GM10248 (cell line): ENCODE measurements around the gene EIF1B.

Experiments used
- CTCF ChIA-PET: fragments of 300-600 bp; sonication (Branson Sonifier 250); formaldehyde crosslinking; extraction: SDS; loops from one replicate; lab custom pipeline; 2021; ENCODE audit warnings: antibody characterized with exemption; lab: Yijun Ruan, JAX
- POLR2A ChIA-PET: fragments of 350-650 bp; sonication (Branson Sonifier 250); formaldehyde crosslinking; extraction: SDS; loops from one replicate; lab custom pipeline; 2020; ENCODE audit warnings: antibody characterized with exemption; lab: Yijun Ruan, JAX
- DNase-seq: peaks from one replicate; pipeline ENCODE4 v3.0.0; 2012; ENCODE audit errors: extremely low spot score
- TF ChIP-seq, protein P1 (sequence below): IDR thresholded peaks from 2 replicates; pipeline ENCODE4 v1.5.1; 2012; ENCODE audit warnings: mild to moderate bottlenecking, low read depth; ENCODE audit errors: extremely low read depth, missing control alignments, control extremely low read depth

The EIF1B gene

DNA sequence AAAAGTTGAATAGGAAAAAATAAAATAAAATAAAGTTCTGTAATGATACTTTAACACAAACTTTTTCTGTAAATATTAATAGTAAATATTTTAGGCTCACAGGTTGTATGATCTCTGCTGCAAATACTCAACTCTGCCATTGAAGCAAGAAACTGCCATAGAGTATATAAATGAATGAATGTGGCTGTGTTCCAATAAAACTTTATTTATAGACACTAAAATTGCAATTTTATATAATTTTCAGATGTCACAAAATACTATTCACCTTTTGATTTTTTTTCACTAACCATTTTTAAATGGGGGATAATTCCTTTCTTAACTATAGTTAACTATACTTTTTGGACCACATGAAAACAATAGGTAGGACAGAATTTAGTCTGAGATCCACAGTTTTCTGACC is 16.0 kb downstream of the EIF1B start:
- DNase-seq: no peak
- ChIA-PET CTCF (interaction anchor here (1.4 to 2.2 kb wide), 3 partner anchors 8 to 133 kb away, joined by 3 to 17 read pairs (median 11); no protein-coding TSS in a partner anchor), POLR2A (no interaction called here)
- TF ChIP-seq, protein P1, sequence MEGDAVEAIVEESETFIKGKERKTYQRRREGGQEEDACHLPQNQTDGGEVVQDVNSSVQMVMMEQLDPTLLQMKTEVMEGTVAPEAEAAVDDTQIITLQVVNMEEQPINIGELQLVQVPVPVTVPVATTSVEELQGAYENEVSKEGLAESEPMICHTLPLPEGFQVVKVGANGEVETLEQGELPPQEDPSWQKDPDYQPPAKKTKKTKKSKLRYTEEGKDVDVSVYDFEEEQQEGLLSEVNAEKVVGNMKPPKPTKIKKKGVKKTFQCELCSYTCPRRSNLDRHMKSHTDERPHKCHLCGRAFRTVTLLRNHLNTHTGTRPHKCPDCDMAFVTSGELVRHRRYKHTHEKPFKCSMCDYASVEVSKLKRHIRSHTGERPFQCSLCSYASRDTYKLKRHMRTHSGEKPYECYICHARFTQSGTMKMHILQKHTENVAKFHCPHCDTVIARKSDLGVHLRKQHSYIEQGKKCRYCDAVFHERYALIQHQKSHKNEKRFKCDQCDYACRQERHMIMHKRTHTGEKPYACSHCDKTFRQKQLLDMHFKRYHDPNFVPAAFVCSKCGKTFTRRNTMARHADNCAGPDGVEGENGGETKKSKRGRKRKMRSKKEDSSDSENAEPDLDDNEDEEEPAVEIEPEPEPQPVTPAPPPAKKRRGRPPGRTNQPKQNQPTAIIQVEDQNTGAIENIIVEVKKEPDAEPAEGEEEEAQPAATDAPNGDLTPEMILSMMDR: no peak

DNA sequence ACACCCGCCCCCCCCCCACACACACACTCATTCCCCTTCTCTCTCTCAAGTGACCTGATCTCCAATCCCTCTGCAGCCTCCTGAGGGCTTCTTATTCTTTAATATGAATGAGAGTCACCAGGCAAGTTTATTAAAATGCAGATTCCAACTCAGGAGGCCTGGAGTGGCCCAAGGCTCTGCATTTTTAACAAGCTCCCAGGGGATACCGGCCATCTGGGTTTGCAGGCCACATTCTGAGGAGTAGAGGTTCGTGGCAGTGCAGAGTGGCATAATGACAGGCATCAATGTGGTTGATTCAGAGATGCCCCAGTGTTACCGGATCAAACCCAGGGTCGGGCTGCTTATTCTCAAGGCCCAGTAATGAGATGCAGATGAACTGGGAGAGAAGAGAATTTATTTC is 18.9 kb downstream of the EIF1B start:
- CTCF ChIA-PET: interaction anchor here (0.8 to 2.9 kb wide), 13 partner anchors 10 to 1863 kb away, joined by 3 to 9 read pairs (median 4); no protein-coding TSS in a partner anchor
- POLR2A ChIA-PET: no interaction called here
- DNase-seq: no peak
- TF ChIP-seq, protein P1: no peak

DNA sequence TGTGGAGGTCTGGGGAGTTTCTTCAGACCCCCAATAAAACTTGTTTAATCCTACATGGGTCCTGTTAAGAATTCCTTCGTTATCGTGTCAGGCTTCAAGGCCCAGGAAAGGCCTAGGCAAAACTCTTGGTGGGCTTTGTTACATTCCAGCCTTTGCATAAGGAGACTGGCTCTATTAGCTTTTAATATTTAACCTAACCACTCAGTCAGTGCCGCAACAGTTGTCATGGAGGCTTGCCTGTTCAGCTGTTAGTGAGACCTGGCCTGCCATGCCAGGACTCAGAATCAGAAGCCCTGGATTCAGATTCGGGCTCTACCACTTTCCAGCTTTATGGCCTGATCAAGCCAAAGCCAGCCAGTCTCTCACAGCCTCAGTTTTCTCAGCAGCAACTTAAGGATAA is 19.6 kb downstream of the EIF1B start:
- TF ChIP-seq, protein P1: no peak
- POLR2A ChIA-PET: no interaction called here
- no peak for DNase-seq
- CTCF ChIA-PET: interaction anchor here (1.1 to 2.9 kb wide), 8 partner anchors 11 to 1862 kb away, joined by 3 to 9 read pairs (median 4); no protein-coding TSS in a partner anchor

DNA sequence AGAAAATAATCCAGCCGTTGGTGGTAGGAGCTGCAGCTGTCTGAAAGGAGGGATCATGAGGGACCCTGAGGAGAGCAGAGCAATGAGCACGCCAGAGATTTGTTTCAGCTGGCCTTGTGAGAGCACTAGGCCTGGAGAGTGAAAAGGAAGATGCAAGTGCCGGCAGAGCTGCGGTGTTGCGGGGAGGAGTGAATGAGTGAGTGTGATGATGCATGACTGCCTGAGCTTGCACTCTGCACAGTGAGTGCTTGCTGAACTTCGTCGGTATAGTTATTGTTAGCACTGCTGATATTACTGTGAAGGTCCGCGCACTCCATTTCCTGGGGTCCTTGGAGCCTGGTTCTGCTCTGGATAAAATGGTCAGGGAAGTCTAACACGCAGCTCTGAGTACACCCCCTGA is 23.2 kb downstream of the EIF1B start:
- POLR2A ChIA-PET: no interaction called here
- DNase-seq: no peak
- TF ChIP-seq, protein P1: no peak
- CTCF ChIA-PET: interaction anchor here (1.0 to 2.8 kb wide), 2 partner anchors 10 to 15 kb away, joined by 3 to 11 read pairs; no protein-coding TSS in a partner anchor

DNA sequence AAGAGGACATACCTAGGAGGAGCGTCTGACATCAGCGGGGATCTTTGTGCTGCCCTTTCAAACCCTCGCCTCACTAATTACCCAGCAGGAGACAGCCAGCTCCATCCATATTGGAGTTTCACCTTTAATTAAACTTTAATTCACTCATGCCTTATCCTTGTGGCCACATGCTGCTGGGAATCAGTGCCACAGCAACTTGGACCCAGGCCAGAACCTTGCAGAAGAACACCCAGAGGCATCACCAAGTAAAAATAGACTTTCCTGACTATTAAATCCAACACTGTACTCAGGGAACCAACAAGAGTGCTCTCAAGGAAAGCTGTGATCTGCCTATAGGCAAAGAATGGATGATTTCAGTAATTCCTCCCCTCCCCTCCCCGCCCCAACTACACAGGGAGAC is 23.9 kb downstream of the EIF1B start:
- TF ChIP-seq, protein P1: no peak
- ChIA-PET POLR2A (no interaction called here), CTCF (interaction anchor here (1.0 to 2.8 kb wide), 3 partner anchors 10 to 16 kb away, joined by 3 to 11 read pairs (median 5); no protein-coding TSS in a partner anchor)
- DNase-seq: no peak

DNA sequence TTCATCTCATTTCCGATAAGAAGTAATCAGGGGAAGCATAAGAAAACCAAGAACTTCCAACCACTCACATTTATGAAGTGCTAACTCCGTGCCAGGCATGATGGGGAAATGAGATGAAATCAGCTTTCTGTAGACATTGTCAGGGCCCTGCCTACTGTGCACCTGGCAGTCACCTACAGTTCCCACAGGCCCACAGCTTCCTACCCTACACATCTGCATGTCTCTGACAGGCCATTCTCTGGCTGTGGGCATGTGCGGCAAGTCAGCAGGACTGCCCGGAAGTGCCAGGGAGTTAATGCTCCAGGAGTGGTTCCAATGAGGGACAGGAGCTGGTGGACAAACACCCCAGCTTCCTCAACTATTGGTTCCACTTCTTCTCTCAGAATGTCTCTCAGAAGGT is 24.3 kb downstream of the EIF1B start:
- TF ChIP-seq, protein P1: no peak
- no peak for DNase-seq
- POLR2A ChIA-PET: no interaction called here
- CTCF ChIA-PET: interaction anchor here (1.9 to 2.8 kb wide), 2 partner anchors 10 to 17 kb away, joined by 5 to 11 read pairs; no protein-coding TSS in a partner anchor

DNA sequence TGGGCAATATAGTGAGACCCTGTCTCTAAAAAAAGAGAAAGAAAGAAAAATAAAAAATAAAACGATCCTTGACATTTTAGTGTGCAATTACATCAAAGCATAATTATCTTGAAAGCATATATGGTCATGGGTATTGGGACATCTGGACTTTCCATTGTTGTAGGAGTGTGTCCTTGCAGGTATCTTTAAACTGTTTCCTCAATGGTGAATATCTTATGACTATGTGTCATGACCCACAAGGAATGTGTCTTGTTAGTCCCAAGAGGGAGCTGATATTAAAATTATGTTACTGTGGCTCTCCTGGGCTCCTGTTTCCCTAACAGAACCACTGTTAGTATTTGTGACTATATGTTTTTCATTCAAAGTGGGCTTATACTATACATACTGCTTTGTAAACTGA is 26.6 kb downstream of the EIF1B start:
- CTCF ChIA-PET: interaction anchor here (0.9 to 1.4 kb wide), 2 partner anchors 13 to 19 kb away, joined by 3 read pairs; no protein-coding TSS in a partner anchor
- TF ChIP-seq, protein P1: no peak
- POLR2A ChIA-PET: no interaction called here
- no peak for DNase-seq
